MM.1S (cell line): ENCODE results near the gene GFPT1.

Experiments used
- DNase-seq: peaks from one replicate; pipeline ENCODE4 v3.0.0-alpha.2; 2015
- H2AFZ ChIP-seq: fragments of 300-600 bp; sonication (generic); 2 replicates; pipeline ENCODE4 v1.6.0; 2016; ENCODE audit warnings: antibody characterized with exemption, low read length
- H3F3A ChIP-seq: fragments of 300-600 bp; sonication (generic); 2 replicates; pipeline ENCODE4 v1.6.1; 2016; ENCODE audit warnings: mild to moderate bottlenecking, antibody characterized with exemption, low read length, moderate library complexity, mixed read lengths; ENCODE audit not compliant: insufficient read depth
- H3K27ac ChIP-seq: fragments of 300-600 bp; sonication (generic); 2 replicates; pipeline ENCODE4 v1.5.1; 2016; ENCODE audit warnings: mild to moderate bottlenecking, low read length
- H3K27me3 ChIP-seq: fragments of 300-600 bp; sonication (generic); replicated peaks from 2 replicates; pipeline ENCODE4 v1.6.0; 2016; ENCODE audit warnings: low read length; ENCODE audit not compliant: insufficient read depth
- H3K36me3 ChIP-seq: fragments of 300-600 bp; sonication (generic); replicated peaks from 2 replicates; pipeline ENCODE4 v1.6.1; 2016; ENCODE audit warnings: mild to moderate bottlenecking, low read length, mixed read lengths; ENCODE audit not compliant: insufficient read depth
- H3K4me1 ChIP-seq: fragments of 300-600 bp; sonication (generic); 2 replicates; pipeline ENCODE4 v1.6.1; 2016; ENCODE audit warnings: low read length, mixed read lengths
- H3K4me2 ChIP-seq: fragments of 300-600 bp; sonication (generic); 2 replicates; pipeline ENCODE4 v1.6.0; 2016; ENCODE audit warnings: low read depth, low read length
- H3K4me3 ChIP-seq: fragments of 300-600 bp; sonication (generic); 2 replicates; pipeline ENCODE4 v1.5.1; 2016; ENCODE audit warnings: low read length, mixed read lengths
- H3K79me2 ChIP-seq: fragments of 300-600 bp; sonication (generic); 2 replicates; pipeline ENCODE4 v1.6.1; 2016; ENCODE audit warnings: mixed run types, low read length, mixed read lengths
- H3K9ac ChIP-seq: fragments of 300-600 bp; sonication (generic); 2 replicates; pipeline ENCODE4 v1.6.1; 2016; ENCODE audit warnings: low read length, mixed read lengths
- H3K9me2 ChIP-seq: fragments of 300-600 bp; sonication (generic); replicated peaks from 2 replicates; pipeline ENCODE4 v1.6.1; 2016; ENCODE audit warnings: mild to moderate bottlenecking, low read length, mixed read lengths; ENCODE audit not compliant: insufficient read depth
- H3K9me3 ChIP-seq: fragments of 300-600 bp; sonication (generic); replicated peaks from 2 replicates; pipeline ENCODE4 v1.6.1; 2016; ENCODE audit warnings: mild to moderate bottlenecking, low read length, mixed read lengths; ENCODE audit not compliant: insufficient read depth
- H4K20me1 ChIP-seq: fragments of 300-600 bp; sonication (generic); 2 replicates; pipeline ENCODE4 v1.6.1; 2016; ENCODE audit warnings: mild to moderate bottlenecking, low read length, moderate library complexity, mixed read lengths; ENCODE audit not compliant: insufficient read depth
- CTCF ChIP-seq: fragments of 300-600 bp; sonication (generic); IDR thresholded peaks from 2 replicates; pipeline ENCODE4 v1.5.1; 2016; ENCODE audit warnings: antibody characterized with exemption, low read length, mixed read lengths
- EZH2 ChIP-seq: fragments of 300-600 bp; sonication (generic); optimal IDR thresholded peaks from 2 replicates; pipeline ENCODE3; 2017; ENCODE audit warnings: low read depth, mild to moderate bottlenecking, antibody characterized with exemption, low read length, mixed read lengths
- EZH2phosphoT487 ChIP-seq: fragments of 300-600 bp; sonication (generic); IDR thresholded peaks from 2 replicates; pipeline ENCODE4 v1.6.1; 2018; ENCODE audit warnings: antibody characterized with exemption, low read length

GFPT1 gene

GRCh38 chr2:69393963-69394362 is 6.9 kb upstream of the GFPT1 start:
- no peaks in the 10 kb centered on the region for H3K27me3 ChIP-seq
- H3K9me3 ChIP-seq, result no peaks in the 10 kb centered on the region
- no peaks in the 10 kb centered on the region for H3K36me3 ChIP-seq
- no peak overlapping the region for H3K9ac ChIP-seq
- no peak for DNase-seq
- H3K4me3 ChIP-seq, result no peak overlapping the region
- H3F3A ChIP-seq, result no peaks in the 10 kb centered on the region
- no peak overlapping the region for H2AFZ ChIP-seq
- no peaks in the 10 kb centered on the region for H3K4me1 ChIP-seq
- TF ChIP-seq CTCF (no peak), EZH2phosphoT487 (no peak), EZH2 (no peak)
- H4K20me1 ChIP-seq, result no peaks in the 10 kb centered on the region
- no peak overlapping the region for H3K27ac ChIP-seq
- no peaks in the 10 kb centered on the region for H3K9me2 ChIP-seq
- H3K4me2 ChIP-seq, result no peak overlapping the region
- H3K79me2 ChIP-seq, result no peaks in the 10 kb centered on the region

GRCh38 chr2:69390471-69390870 is 3.4 kb upstream of the GFPT1 start:
- no peak overlapping the region for H3K4me2 ChIP-seq
- H4K20me1 ChIP-seq, result no peaks in the 10 kb centered on the region
- H3K27me3 ChIP-seq, result no peaks in the 10 kb centered on the region
- H3K4me3 ChIP-seq, result no peak overlapping the region
- TF ChIP-seq EZH2phosphoT487 (no peak), EZH2 (no peak), CTCF (no peak)
- DNase-seq, result no peak
- H3K9me3 ChIP-seq, result no peaks in the 10 kb centered on the region
- no peak overlapping the region for H3K27ac ChIP-seq
- H2AFZ ChIP-seq, result no peak overlapping the region
- no peaks in the 10 kb centered on the region for H3K36me3 ChIP-seq
- H3K4me1 ChIP-seq, result peaks cover 5% of the 10 kb centered on the region; the same call in 1 of the 2 replicates
- H3F3A ChIP-seq, result peaks cover 11% of the 10 kb centered on the region
- no peaks in the 10 kb centered on the region for H3K9me2 ChIP-seq
- no peak overlapping the region for H3K9ac ChIP-seq
- peaks cover 16% of the 10 kb centered on the region for H3K79me2 ChIP-seq

GRCh38 chr2:69390001-69390400 is 3.0 kb upstream of the GFPT1 start:
- H4K20me1 ChIP-seq, result no peaks in the 10 kb centered on the region
- no peaks in the 10 kb centered on the region for H3K9me3 ChIP-seq
- H3F3A ChIP-seq, result peaks cover 12% of the 10 kb centered on the region
- no peak overlapping the region for H2AFZ ChIP-seq
- no peak for DNase-seq
- H3K27ac ChIP-seq, result no peak overlapping the region
- no peaks in the 10 kb centered on the region for H3K36me3 ChIP-seq
- H3K79me2 ChIP-seq, result peaks cover 20% of the 10 kb centered on the region
- H3K4me1 ChIP-seq, result peaks cover 5% of the 10 kb centered on the region; the same call in 1 of the 2 replicates
- H3K4me2 ChIP-seq, result no peak overlapping the region
- no peaks in the 10 kb centered on the region for H3K9me2 ChIP-seq
- H3K27me3 ChIP-seq, result no peaks in the 10 kb centered on the region
- no peak for TF ChIP-seq EZH2phosphoT487
- no peak for TF ChIP-seq EZH2
- TF ChIP-seq CTCF, result no peak
- H3K9ac ChIP-seq, result no peak overlapping the region
- no peak overlapping the region for H3K4me3 ChIP-seq
